GM18909 (cell line): Measurements from ENCODE around the gene CADPS.

Experiments
- ATAC-seq: cut with Tn5 transposase; IDR thresholded peaks from one replicate; pipeline ENCODE4 v1.9.1; 2021; ENCODE audit warnings: mild to moderate bottlenecking; ENCODE audit not compliant: unreplicated experiment, poor library complexity

The CADPS gene

DNA sequence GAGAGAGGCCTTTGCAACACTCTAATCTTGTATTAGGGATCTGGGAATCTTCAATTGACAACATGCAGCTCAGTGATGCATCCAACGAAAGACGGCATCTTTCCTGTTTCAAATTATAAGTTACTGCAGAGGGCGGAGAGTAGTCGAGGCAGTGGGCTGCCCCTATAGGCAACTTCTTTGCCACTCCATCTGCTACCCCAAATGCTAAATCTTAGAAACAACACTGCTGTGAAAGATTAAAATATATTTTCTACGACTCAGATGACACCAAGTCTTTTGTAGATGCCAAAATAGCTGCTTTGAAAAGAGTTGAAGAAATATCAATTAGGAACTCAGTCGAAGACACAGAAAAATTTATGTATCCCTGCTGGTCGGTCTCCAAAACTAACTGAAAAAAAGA lies 340.9 kb downstream of the CADPS start:
- ATAC-seq: no peak

DNA sequence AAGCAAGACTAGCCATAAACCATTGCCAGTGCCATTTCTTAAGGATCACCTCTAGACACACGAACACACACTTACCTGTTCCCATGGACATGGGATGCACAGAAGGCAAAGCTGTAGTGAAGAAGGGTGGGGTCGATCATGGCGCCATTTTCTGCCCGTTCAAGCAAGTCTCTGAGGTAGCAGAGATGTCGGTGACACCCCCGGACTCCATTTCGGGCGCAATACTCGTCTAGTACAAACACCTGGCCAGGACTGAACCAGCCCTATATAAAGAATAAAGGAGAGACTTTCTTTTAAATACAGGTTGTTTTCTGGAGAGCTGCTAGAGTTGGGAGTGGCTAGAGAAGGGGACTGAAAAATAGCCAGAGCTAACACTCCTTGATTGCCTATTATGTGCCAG lies 342.4 kb downstream of the CADPS start:
- ATAC-seq: no peak

DNA sequence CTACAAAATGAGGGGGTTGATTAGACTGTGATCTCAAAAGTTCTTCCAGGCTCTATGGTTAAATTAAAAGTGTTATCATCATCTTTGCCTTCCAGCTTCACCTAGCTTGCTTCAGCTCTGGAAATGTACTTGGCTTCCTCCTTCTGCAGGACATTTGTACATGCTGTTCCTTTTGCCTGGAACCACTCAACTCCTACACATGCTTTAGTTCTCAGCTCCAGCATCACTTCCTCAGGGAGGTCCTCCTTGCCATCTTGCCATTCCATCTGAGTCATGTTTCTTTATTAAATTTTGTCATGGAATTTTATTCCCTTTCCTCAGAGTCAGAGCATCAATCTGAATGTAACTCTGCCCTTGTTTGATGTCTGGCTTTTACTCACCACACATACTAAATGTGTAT lies 343.2 kb downstream of the CADPS start:
- ATAC-seq: no peak

DNA sequence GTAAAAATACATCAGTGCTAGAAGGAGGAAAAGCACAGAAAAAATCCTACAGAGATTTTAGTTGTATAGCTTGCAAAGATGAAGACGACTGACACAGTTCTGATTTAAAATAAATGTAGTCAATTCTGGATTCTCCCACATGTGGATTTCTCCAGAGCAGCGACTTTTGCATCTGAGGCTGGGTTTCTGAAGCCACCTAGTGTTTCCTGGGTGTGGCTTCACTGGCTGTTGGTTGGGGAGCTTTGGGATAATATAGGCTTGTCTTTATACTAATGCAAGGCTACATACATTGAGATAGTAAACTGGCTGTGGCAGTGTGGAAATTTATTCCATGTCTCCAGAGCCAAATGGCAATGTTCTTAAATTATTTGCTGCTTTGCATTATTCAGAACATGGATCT lies 343.7 kb downstream of the CADPS start:
- ATAC-seq: no peak

DNA sequence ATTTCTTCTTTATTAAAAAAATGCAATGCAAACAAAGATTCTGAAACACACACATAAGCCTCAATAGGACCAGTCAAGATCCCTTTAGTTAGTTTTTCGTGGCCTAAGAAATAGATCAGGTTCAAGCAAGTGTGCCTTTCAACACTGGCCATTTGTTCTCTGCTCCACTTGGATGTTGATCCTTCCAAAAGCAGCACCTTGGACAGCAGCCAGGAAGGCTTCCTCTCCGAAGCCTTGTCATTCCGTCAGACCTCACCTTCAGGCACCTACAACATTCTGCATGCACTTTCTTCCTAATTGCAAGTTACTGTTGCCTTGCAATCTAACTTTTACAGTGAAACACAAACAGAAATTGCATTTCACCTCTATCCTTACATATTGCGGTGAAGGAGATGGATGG lies 346.0 kb downstream of the CADPS start:
- no peak for ATAC-seq

DNA sequence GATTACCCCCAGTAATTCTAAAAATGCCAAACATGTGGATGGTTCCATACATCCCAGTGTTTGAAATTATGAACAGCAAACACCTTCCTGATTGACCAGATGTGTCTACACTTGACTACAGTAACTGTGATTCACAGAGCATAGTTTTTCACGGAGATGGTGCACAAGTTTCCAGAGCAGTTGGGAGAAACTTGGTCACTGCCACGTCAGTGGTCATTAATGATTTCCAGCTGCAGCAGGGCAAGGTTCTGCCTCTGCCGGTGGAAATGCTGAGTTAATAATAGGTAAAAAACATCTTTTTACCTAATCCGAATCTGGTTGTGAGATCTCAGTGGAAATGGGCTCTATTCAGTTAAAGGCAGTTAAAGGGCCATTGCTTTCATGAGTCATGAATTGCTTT lies 347.7 kb downstream of the CADPS start:
- no peak for ATAC-seq

DNA sequence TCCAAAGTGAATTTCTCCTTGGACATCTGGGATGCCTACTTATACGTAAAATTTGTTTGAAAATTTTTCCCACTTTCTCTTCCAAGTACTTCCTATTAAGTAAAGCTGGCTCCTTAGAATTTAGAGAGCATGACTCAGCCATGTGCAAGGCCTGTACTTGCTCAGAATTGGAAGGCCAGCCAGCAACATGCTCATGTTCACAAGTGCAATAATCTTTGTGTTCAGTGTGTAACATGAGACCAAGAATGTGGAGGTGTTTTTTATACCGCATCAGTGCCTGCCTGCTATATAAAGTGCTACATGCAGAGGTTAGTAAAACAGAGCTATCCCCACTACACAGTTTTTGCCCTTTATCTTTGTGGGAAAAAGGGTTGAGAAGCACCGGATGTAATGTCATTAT lies 349.9 kb downstream of the CADPS start:
- no peak for ATAC-seq

DNA sequence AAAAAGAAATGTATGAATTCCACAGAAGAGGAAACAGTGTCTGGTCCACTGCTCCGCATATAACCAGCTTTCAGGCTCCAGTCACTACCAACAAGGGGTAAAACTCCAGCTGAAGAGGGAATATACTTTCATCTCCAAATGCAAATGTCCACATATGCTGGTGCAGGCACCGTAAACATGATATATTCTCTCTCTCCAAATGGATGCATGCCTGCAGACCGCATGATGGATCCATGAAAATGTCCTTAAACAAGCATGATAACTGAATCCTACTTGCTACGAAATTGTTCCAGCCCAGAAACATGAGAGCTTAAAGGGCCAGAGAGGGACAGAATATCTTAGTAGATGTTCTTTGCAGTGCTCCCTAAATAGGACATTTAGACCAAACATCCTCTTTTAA lies 351.5 kb downstream of the CADPS start:
- ATAC-seq: no peak

DNA sequence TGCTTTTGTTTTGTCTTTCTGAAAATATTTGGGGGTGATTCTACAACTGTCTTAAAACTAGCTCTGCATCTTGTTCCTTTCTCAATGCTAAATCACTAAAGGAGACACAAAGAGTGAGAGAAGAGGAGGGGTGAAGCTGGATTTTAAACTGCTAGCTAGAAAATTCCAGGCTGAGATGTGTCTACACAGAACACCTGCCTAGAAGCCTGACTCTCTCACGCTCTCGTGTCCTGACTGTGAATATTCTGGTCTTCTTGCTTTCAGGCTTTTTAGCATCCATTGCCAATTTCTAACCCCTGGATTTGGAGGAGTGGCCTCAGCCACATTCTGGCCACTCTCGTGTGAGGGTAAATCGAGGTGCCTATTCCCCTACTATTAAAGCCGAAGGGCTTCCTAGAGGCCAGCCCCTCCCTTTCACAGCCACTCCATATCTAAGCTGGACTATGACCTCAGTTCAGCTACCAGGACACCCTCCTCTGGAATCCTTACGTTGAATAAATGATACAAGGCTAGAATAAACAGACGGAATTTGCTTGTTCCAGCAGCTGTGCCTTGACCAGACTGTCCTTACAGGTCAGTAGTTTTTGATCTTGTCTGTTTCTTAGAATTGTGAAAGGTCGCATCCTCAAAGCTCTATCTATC lies 353.6 kb downstream of the CADPS start:
- no peak for ATAC-seq

DNA sequence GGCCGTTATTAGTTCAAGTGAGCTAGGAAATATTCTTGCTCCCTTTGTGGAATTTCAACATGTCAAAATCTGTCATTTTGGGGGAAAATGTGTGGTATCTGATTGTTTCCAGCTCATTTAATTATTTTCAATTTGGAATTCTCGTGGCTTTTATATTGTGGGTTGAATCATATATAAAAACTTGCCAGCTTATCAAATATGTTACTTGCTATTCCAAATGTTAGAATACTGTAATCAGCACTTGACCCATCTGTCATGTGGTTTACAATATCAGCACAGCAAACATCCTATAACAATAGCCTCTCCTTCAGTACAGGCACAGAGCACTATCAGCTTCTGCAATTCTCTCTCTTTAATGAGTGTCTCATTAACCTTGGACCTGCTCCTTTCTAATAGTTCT lies 371.7 kb downstream of the CADPS start:
- ATAC-seq: no peak

DNA sequence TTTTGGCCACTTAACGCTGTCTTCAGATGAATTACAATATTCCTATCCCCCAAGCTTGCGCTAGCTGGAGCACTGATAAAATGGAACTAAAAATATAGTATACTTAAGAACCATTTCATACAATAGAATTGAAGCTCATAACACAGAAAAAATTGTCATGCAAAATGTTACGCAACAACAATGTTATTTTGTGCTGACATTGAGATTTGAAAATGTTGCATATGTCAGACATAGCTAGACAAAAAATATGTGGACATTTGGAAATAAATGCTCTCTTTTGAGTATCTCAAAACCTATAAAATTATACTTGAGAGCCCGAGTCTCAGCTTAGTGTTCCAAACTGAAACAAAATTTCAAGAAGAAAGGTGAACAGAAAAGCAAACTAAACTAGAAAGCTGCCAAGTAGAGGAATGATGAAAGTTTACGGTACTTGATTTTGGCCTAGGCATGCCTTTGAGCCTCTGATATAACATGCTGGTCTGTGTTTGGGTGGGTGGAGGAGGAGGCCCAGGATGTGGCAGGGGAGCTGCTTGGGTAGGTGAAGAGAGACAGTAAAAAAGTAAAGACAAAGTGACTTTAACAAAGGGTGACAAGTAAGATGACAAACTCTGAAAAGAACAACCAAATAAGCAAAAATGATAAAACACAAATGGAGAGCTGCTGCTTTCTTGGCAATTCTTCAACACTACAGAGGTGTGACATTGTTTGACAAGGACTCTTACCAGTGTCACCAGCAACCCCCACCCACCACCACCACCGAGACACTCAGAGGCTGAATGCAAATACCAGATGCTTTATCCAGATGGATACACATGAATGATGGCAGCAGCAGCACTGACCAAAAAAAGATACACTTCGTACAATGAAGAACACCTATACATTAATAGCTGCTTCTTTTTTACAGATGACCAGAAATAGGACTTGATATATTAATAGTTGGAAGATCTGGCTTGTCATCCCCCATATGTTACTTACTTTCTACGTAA lies 372.6 kb downstream of the CADPS start:
- no peak for ATAC-seq

DNA sequence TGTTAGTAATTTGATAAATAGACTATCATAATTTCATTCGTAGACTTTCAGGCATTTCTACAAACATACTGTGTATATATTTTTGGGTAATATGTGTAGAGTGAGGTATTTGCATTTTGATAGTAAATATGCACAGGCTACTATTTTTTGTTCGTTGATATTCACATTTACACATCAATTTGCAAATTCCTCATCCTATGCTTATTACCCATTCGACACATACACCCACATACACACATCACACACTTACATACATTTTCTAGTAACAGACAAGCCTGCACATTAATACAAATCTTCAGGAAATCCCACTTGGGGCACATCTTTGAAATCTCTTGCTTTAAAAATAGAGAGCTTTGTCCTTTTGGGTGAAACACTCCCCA lies 373.9 kb downstream of the CADPS start:
- ATAC-seq: no peak

DNA sequence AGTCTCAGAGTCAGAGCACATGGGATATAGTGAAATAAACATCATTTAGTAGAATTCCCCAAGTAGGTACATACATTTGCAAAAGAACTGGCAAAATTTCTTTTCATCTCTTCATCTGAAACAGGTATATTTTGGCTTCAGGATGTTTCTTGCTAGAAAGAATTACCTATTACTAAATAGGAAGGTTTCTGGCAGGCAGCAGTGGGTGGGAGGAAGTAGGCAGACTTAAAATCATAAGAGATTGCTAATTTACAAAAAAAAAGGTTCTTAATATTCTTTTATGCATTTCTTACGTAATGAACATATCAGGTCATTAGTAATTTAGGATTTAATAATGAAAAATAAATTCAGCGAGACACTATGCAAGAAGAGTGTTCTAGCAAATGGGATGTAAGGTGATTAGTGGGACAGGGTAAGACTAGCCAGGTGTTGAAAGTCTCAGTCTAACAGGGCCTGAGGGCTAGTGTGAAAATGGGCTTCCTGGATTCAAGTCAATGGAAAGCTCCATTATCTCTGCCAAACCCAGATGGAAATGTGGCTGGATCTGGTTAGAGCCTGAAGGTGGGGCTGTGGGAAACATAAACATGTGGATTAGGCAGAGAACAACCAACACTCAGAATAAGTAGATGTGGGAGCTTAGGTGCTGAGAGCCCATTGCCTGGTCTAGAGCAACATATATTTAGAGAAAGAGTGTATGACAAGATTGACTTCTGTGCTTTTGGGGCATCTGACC lies 374.5 kb downstream of the CADPS start:
- ATAC-seq: no peak

DNA sequence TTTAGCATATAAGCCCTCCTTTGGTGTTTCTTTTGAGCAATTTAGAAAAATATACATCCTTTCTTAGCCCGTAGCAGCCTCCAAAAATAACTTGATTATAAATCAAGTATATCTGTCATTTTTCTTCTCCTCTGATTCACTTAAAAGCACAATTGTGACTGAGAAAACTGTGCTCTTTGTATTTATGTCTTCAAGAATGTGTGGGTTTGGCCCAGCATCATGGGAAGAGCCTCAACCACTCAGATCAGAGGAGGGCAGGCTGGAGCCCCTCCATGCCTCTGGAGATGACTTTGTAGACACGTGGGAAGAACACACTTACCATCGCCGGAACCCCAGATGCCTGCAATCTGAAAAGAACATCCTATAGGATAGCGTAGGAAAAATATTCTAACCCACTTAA lies 378.1 kb downstream of the CADPS start:
- ATAC-seq: no peak

DNA sequence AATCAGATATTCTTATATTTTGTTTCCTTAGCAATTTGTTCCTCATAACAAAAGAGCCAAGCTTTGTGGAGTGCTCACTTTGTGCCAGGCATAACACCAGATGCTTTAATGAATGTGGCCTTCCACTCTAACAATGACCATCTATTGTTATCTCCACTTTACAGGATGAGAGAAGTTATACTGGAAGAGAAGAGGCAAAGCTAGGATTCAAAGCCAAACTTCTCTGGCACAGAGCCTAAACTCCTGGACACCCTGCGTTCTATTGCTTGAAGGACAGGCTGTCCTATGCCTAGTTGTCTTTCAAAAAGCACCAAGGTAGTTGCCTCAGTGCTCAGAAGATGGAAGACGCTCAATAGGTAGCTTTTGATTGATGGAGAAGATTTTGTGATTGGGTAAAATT lies 378.7 kb downstream of the CADPS start:
- ATAC-seq: no peak

DNA sequence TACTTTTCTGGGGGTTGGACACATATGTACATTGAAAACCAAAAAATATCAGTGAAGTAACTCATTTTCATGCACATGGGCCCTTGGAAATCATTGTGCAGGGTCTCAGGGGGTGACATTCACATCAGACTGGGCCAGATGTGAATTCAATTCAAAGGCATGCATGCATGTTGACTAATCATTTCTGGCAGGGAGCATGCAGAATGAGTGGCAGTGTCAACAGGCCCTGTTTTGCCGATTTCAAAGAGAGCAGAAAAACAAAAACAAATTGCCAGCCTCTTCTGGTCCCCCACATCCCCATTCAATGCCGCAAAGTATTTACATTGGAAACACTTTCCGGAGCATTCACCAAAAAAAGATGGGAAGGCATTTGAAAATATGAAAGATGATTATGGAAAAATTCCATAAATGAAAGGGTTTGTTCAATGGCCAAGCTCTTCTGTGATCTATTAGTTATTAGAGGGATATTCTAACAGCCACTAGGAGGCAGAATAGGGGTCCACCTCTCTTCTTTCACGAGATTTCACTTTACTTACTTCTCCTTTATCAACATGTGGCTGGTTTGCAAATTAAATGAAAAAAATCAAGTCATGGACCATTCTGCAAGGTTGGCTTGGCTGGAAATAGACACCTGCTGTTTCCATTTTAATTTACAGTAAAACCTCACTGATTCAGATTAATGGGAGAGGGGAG lies 382.0 kb downstream of the CADPS start:
- ATAC-seq: no peak

DNA sequence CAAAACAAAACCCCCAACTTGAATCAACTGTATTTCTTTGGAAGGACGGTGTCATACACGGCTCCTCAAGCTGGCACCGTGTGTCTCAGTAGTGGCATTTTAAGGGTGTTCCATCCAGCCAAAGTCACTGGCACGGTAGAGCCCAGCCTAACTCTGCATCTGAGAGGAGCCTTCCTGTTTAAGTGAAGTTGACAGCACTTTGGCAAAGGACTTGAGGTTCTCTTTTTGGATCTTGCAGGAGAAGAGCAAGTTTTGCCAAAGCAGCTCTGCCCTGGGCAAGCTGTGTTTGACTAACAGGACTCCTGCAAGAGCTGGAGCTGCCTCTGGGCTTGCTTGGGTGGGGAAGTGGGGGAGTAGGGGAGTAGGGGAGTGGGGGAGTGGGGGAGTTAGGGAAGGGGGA lies 392.3 kb downstream of the CADPS start:
- no peak for ATAC-seq

DNA sequence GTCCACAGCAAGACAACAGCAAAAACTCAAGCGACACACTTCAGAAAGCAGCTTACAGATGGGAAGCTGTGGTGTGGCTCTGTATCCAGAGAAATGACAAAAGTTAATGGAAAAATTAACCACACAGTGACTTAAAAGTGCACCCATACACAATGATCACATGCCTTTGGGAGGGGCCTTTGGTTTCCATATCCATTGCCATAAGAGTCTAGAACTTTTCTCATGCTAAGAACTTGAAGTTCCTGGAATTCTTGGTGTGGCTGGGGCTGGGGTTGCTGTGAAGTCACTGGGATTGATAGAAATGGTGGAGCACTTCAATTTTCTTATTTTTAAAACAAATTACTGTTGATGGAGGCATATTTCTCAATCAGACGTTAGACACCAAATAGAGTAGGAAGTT lies 393.3 kb downstream of the CADPS start:
- no peak for ATAC-seq

DNA sequence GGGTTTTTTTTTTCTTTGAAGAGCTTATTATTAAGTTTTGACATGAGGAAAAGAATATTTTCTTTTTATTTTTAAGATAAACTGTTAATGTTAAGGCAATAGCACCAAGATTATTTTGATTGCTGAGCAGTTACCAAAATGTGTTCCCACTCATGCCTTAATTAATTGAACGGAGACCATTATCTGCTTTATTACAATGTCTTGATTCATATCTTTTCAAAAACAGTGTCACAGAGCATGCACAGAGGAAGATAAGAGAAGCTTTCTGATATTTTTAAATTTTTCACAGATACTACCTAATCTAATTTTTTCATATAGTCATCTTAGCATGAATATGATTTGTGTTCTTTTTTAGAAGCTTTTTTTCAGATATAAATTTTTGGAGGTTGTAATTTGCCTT lies 395.2 kb downstream of the CADPS start:
- ATAC-seq: no peak

DNA sequence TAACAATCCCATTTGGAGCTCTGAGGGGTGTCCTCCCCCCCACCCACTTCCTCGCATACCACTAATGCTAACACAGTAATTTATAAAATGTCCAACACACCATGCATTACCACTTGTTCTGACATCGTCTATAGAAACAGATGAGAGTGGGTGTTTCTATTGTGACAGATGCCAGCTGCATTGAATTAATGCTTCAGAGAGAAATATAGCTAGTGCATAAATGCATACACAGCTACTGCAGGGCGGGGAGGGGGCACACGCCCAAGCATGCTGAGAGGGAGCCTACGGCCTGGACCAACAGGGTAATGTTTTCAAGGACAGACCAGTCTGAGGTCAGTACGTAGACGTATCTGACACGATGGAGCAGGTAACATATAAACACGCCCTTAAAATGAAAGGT lies 395.9 kb downstream of the CADPS start:
- no peak for ATAC-seq

DNA sequence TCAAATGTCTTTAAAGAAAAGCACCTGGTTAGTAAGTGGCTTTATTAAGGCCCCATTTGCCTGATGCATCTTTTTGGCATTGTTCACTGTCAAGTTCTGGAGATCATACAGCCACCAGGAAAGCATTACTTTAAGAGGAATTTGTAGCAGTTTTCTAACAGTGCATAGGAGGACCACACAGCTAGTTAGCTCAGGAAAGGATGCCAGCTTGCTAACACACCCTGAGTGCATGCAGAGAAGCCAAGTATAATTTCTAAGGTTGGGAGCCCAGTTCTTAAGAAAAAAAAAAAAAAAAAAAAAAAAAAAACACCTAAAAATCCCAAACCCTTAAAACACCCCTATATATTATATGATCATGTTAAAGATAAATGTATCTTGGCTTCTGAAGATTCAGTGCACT lies 399.9 kb downstream of the CADPS start:
- ATAC-seq: no peak
